ENCODE measurements around the gene ERC2. TPM values are rescaled to one million over a fixed set of nuclear protein-coding genes. Genes with fewer than 3 reads are reported as not detected.

ERC2 gene
- total and polyA plus RNA-seq, 2 of the 13 experiments (the other 11 are each of a cell fraction or from before 2014, with no cell fraction given), result 0.16 to 0.22 TPM

- TF ChIP-seq NKX3-1 (CRISPR knock-in tag; IDR thresholded peaks at IDR 0.05) (no peak), PHF21A (CRISPR knock-in tag; IDR thresholded peaks at IDR 0.05) (no peak), ZNF644 (CRISPR knock-in tag; IDR thresholded peaks at IDR 0.05; ENCODE audit: low read depth) (no peak), ZNF691 (CRISPR knock-in tag; IDR thresholded peaks at IDR 0.05; ENCODE audit: borderline replicate concordance, low read depth) (no peak), CREM (IDR thresholded peaks at IDR 0.05) (no peak), CREM (CRISPR knock-in tag; IDR thresholded peaks at IDR 0.05) (no peak), TOPORS (CRISPR knock-in tag; IDR thresholded peaks at IDR 0.05) (no peak)
These were observed 951.8 kb downstream of the ERC2 start (continued) for GRCh38 chr3:55516392-55517030.

GRCh38 chr3:55515550-55516246, 952.6 kb downstream of the ERC2 start:
- POLR2A ChIA-PET, result no interaction called here
- FAIRE-seq, result no peak
- no peak overlapping the region for H3K4me2 ChIP-seq (ENCODE audit: low read depth, low read length)
- BruUV-seq (replicated peaks), result no TSS peak
- no peaks in the 10 kb centered on the region for H4K20me1 ChIP-seq (ENCODE audit: insufficient read depth, low read length)
- CTCF ChIA-PET (ENCODE audit: low intra/inter-chr PET ratio, low total read pairs), result no interaction called here
- in situ Hi-C loops (cut with HindIII; ENCODE audit: extremely low pct_ligation_motif_present, low pct_unique_long_range_greater_than_20kb) (no loop called here), intact Hi-C loops (cut with micrococcal nuclease; ENCODE audit: unreplicated experiment) (no loop called here)
- H3K27me3 ChIP-seq (ENCODE audit: control insufficient read depth in 1 of 2, insufficient read depth in 2 of 2, low read length in 2 of 2), result peaks cover 0 to 1% of the 10 kb centered on the region in 2 experiments; a peak in 2 of 5 replicates
- H3K9me3 ChIP-seq (ENCODE audit: low read length), result no peaks in the 10 kb centered on the region
- no peak overlapping the region for H2AFZ ChIP-seq (ENCODE audit: low read length)
- no peak overlapping the region for H3K27ac ChIP-seq (ENCODE audit: extremely low read length, insufficient read depth, low read length)
- no peaks in the 10 kb centered on the region for H3K36me3 ChIP-seq (replicated peaks in 1 of 2; ENCODE audit: control insufficient read depth in 1 of 2, insufficient read depth in 2 of 2, low read length in 2 of 2)
- no peak for TF ChIP-seq DPF2 (CRISPR knock-in tag; IDR thresholded peaks at IDR 0.05; ENCODE audit: borderline replicate concordance, low read depth)
- no peak for TF ChIP-seq THYN1 (CRISPR knock-in tag; IDR thresholded peaks at IDR 0.05; ENCODE audit: borderline replicate concordance, low read depth)
- TF ChIP-seq ELK4 (CRISPR knock-in tag; IDR thresholded peaks at IDR 0.05; ENCODE audit: borderline replicate concordance), result no peak
- no peak for TF ChIP-seq ESRRA (CRISPR knock-in tag; IDR thresholded peaks at IDR 0.05; ENCODE audit: low read depth)
- no peak for TF ChIP-seq ZNF746 (CRISPR knock-in tag; IDR thresholded peaks at IDR 0.05)
- no peak for DNase-seq (ENCODE audit: low spot score)
- 27% methylated on average over 14 of the region's 14 CpGs for WGBS (ENCODE audit: low lambda C conversion rate)
- no peak for ATAC-seq
- no peak overlapping the region for H3K9ac ChIP-seq (ENCODE audit: insufficient read depth, low read depth, low read length)
- H3K4me3 ChIP-seq (replicated peaks in 1 of 3; ENCODE audit: insufficient read depth in 1 of 3, low read depth in 2 of 3, low read length in 3 of 3), result no peak overlapping the region
- H3K79me2 ChIP-seq (ENCODE audit: insufficient read depth, low read length), result no peaks in the 10 kb centered on the region
- no peaks in the 10 kb centered on the region for H3K4me1 ChIP-seq (ENCODE audit: insufficient read depth, low read length)
